Upper lobe of left lung (tissue), 6 donors: Measurements from ENCODE around the gene ATP2C1. TPM values are rescaled to one million over a fixed set of nuclear protein-coding genes. Genes with fewer than 3 reads are reported as not detected.

Source experiments
- ATAC-seq, 2 donors: fragments of 200-7000 bp; cut with Tn5 transposase; one replicate each; pipeline ENCODE4 v1.9.1; 2022; ENCODE audit warnings: mild to moderate bottlenecking in 2 of 2, moderate library complexity in 2 of 2; ENCODE audit not compliant: low FRiP score in 2 of 2
- DNase-seq, 2 donors: peaks; one replicate each; pipeline ENCODE4 v3.0.0-alpha.2; 2019 to 2020
- H3K27ac ChIP-seq, 4 donors: fragments of 200-600 bp; sonication (generic); one replicate each; pipeline ENCODE4 v1.5.1; 2016 to 2019
- H3K27me3 ChIP-seq, 4 donors: fragments of 200-600 bp; sonication (generic); one replicate each; pipeline ENCODE4 v1.5.1; 2017 to 2019
- H3K36me3 ChIP-seq, 4 donors: fragments of 200-600 bp; sonication (generic); one replicate each; pipeline ENCODE4 v1.5.1; 2016 to 2019
- H3K4me1 ChIP-seq, 4 donors: fragments of 200-600 bp; sonication (generic); one replicate each; pipeline ENCODE4 v1.5.1; 2018 to 2019
- H3K4me3 ChIP-seq, 4 donors: fragments of 200-600 bp; sonication (generic); one replicate each; pipeline ENCODE4 v1.5.1; 2017 to 2019; ENCODE audit warnings: mild to moderate bottlenecking in 2 of 4, moderate library complexity in 1 of 4
- H3K9me3 ChIP-seq, 4 donors: fragments of 200-600 bp; sonication (generic); one replicate each; pipeline ENCODE4 v1.5.1; 2018 to 2019
- CTCF ChIP-seq, 6 experiments: fragments of 450-650 bp in 4 of 6; fragments of 200-600 bp in 2 of 6; sonication (generic) in 2 of 6; IDR thresholded peaks; one replicate each; pipeline ENCODE4 v1.5.1; 2016 to 2019; ENCODE audit warnings: antibody characterized with exemption in 6 of 6
- EP300 ChIP-seq, 4 donors: sonication (generic); formaldehyde crosslinking; IDR thresholded peaks; one replicate each; pipeline ENCODE4 v1.5.1; 2017; ENCODE audit warnings: antibody characterized with exemption in 4 of 4, control low read depth in 2 of 4
- POLR2A ChIP-seq, 4 donors: fragments of 450-650 bp; IDR thresholded peaks; one replicate each; pipeline ENCODE4 v1.5.1; 2016 to 2017; ENCODE audit warnings: antibody characterized with exemption in 4 of 4, mild to moderate bottlenecking in 2 of 4
- POLR2AphosphoS5 ChIP-seq, 2 donors: sonication (generic); formaldehyde crosslinking; IDR thresholded peaks; one replicate each; pipeline ENCODE4 v1.5.1; 2017; ENCODE audit warnings: antibody characterized with exemption in 2 of 2
- WGBS, 2 donors: methylation state at CpG; one replicate each; pipeline ENCODE4 v1.1.5; 2017 to 2018; 5-methylcytosine and 5-hydroxymethylcytosine counted together
- small RNA-seq, 4 donors: library from RNA; depleted of rRNA; stranded (forward); fragments of <200 nt; gene quantifications; one replicate each; pipeline ENCODE3, GENCODE V24; 2016
- total RNA-seq, 6 donors: library from RNA; depleted of rRNA in 4 of 6; stranded (reverse); fragments of >200 nt in 4 of 6; gene quantifications; one replicate each; pipeline versions ENCODE4 v1.1.0 to v1.2.1, GENCODE V29; 2016 to 2021
- donor health status: DM: no; HTN: no; CAD: no; lungs with moderate emphysema.
- donor health status: DM: no; HTN: yes; CAD: no; lungs with severe emphysema.

The ATP2C1 gene
- total RNA-seq, 6 donors from 2014 or later, result 50.3 to 131 (median 114) TPM

GRCh38 chr3:131047582-131047981 is 153.7 kb downstream of the ATP2C1 start:
- Histone ChIP-seq H3K27me3 (no peaks in the 10 kb centered on the region), H3K36me3 (no peaks in the 10 kb centered on the region), H3K27ac (no peak overlapping the region), H3K4me1 (no peaks in the 10 kb centered on the region), H3K4me3 (no peak overlapping the region), H3K9me3 (no peaks in the 10 kb centered on the region)
- TF ChIP-seq POLR2AphosphoS5 (IDR thresholded peaks at IDR 0.05) (no peak), EP300 (IDR thresholded peaks at IDR 0.05) (no peak), POLR2A (IDR thresholded peaks at IDR 0.05) (no peak), CTCF (IDR thresholded peaks at IDR 0.05) (no peak)
- no peak for ATAC-seq
- DNase-seq, result no peak
- 93 to 100% methylated on average over 2 of the region's 2 CpGs for WGBS, 2 donors

- Histone ChIP-seq H3K4me1 (no peaks in the 10 kb centered on the region), H3K27me3 (no peaks in the 10 kb centered on the region), H3K9me3 (no peaks in the 10 kb centered on the region), H3K4me3 (no peak overlapping the region), H3K36me3 (no peaks in the 10 kb centered on the region), H3K27ac (no peak overlapping the region)
- ATAC-seq (no peak), DNase-seq (no peak)
- WGBS, 2 donors, result 83 to 93% methylated on average over 7 of the region's 7 CpGs
- TF ChIP-seq POLR2A (IDR thresholded peaks at IDR 0.05) (no peak), CTCF (IDR thresholded peaks at IDR 0.05) (no peak), POLR2AphosphoS5 (IDR thresholded peaks at IDR 0.05) (no peak), EP300 (IDR thresholded peaks at IDR 0.05) (no peak)
Observed at GRCh38 chr3:131048030-131048429, 154.1 kb downstream of the ATP2C1 start.

GRCh38 chr3:131050001-131050400 is 156.1 kb downstream of the ATP2C1 start:
- Histone ChIP-seq H3K4me3 (no peak overlapping the region), H3K9me3 (no peaks in the 10 kb centered on the region), H3K27ac (no peak overlapping the region), H3K4me1 (no peaks in the 10 kb centered on the region), H3K36me3 (no peaks in the 10 kb centered on the region), H3K27me3 (no peaks in the 10 kb centered on the region)
- ATAC-seq, result no peak
- TF ChIP-seq EP300 (IDR thresholded peaks at IDR 0.05), result no peak
- no peak for TF ChIP-seq CTCF (IDR thresholded peaks at IDR 0.05)
- TF ChIP-seq POLR2A (IDR thresholded peaks at IDR 0.05), result no peak
- TF ChIP-seq POLR2AphosphoS5 (IDR thresholded peaks at IDR 0.05), result no peak
- 82 to 88% methylated on average over 3 of the region's 3 CpGs for WGBS, 2 donors
- DNase-seq, result no peak

- WGBS, 2 donors, result 88 to 89% methylated on average over 3 of the region's 3 CpGs
- ATAC-seq (no peak), DNase-seq (no peak)
- no peaks in the 10 kb centered on the region for H3K4me1 ChIP-seq
- no peaks in the 10 kb centered on the region for H3K36me3 ChIP-seq
- TF ChIP-seq EP300 (IDR thresholded peaks at IDR 0.05) (no peak), CTCF (IDR thresholded peaks at IDR 0.05) (peak in 1 of 6 experiments; percentile 18)
- H3K9me3 ChIP-seq, result no peaks in the 10 kb centered on the region
- H3K27me3 ChIP-seq, result no peaks in the 10 kb centered on the region
- H3K27ac ChIP-seq, result no peak overlapping the region
- no peak overlapping the region for H3K4me3 ChIP-seq
Observed at GRCh38 chr3:131053043-131053859, 159.4 kb downstream of the ATP2C1 start.

Small RNA genes lying within 50 kb of the gene (small RNA-seq; reads per million reads assigned to genes)
- gene RF00019, result 0 reads per million in 4 donors

Other genes with a start within 250 kb of the ATP2C1 start
- gene PIK3R4, start 147.3 kb upstream of the ATP2C1 start, total RNA-seq, result 10 to 100 TPM; 24.6 to 44.2 (median 33.4) TPM
- 1 to 10 TPM in 5 of 6 donors, under 1 TPM in 1; 0.67 to 6.8 (median 6.2) TPM for gene ASTE1, start 132.7 kb downstream of the ATP2C1 start, total RNA-seq
- 10 to 100 TPM in 4 of 6 donors, 1 to 10 TPM in 2; 2.4 to 40.4 (median 14.6) TPM for gene NEK11, start 132.8 kb downstream of the ATP2C1 start, total RNA-seq